Hepatocyte (in vitro differentiated cells): ENCODE results near the gene PABPC3. TPM values are rescaled to one million over a fixed set of nuclear protein-coding genes. Genes with fewer than 3 reads are reported as not detected.

Experiments
- DNase-seq: peaks from one replicate; pipeline ENCODE4 v3.0.0-alpha.2; 2016; ENCODE audit warnings: low spot score
- H2AFZ ChIP-seq: fragments of 200-600 bp; sonication (generic); 2 replicates; pipeline ENCODE4 v1.6.0; 2016; ENCODE audit warnings: antibody characterized with exemption, mild to moderate bottlenecking
- H3K27ac ChIP-seq: fragments of 200-600 bp; sonication (generic); 2 replicates; pipeline ENCODE4 v1.5.1; 2016; ENCODE audit warnings: mild to moderate bottlenecking
- H3K27me3 ChIP-seq: fragments of 200-600 bp; sonication (generic); 2 replicates; pipeline ENCODE4 v1.6.1; 2016
- H3K36me3 ChIP-seq: fragments of 200-600 bp; sonication (generic); replicated peaks from 2 replicates; pipeline ENCODE4 v1.5.1; 2016; ENCODE audit warnings: low read depth; ENCODE audit not compliant: insufficient read depth
- H3K4me1 ChIP-seq: fragments of 200-600 bp; sonication (generic); 2 replicates; pipeline ENCODE4 v1.5.1; 2016; ENCODE audit warnings: mild to moderate bottlenecking, moderate library complexity; ENCODE audit not compliant: insufficient read depth
- H3K4me2 ChIP-seq: fragments of 200-600 bp; sonication (generic); 2 replicates; pipeline ENCODE4 v1.6.0; 2016
- H3K4me3 ChIP-seq: fragments of 200-600 bp; sonication (generic); 2 replicates; pipeline ENCODE4 v1.5.1; 2016; ENCODE audit warnings: mild to moderate bottlenecking
- H3K79me2 ChIP-seq: fragments of 200-600 bp; sonication (generic); 2 replicates; pipeline ENCODE4 v1.6.0; 2017; ENCODE audit warnings: mild to moderate bottlenecking
- H3K9me2 ChIP-seq: fragments of 200-600 bp; sonication (generic); replicated peaks from 2 replicates; pipeline ENCODE4 v1.6.0; 2017; ENCODE audit warnings: mild to moderate bottlenecking; ENCODE audit not compliant: insufficient read depth
- H3K9me3 ChIP-seq: fragments of 200-600 bp; sonication (generic); 2 replicates; pipeline ENCODE4 v1.5.1; 2016; ENCODE audit warnings: low read depth, mild to moderate bottlenecking
- H4K20me1 ChIP-seq: fragments of 200-600 bp; sonication (generic); 2 replicates; pipeline ENCODE4 v1.6.0; 2016; ENCODE audit warnings: mild to moderate bottlenecking; ENCODE audit not compliant: insufficient read depth, poor library complexity, severe bottlenecking
- EZH2 ChIP-seq: fragments of 200-600 bp; sonication (generic); IDR thresholded peaks from 2 replicates; pipeline ENCODE4 v1.6.1; 2016; ENCODE audit warnings: antibody characterized with exemption, mild to moderate bottlenecking, borderline replicate concordance
- EZH2phosphoT487 ChIP-seq: fragments of 200-600 bp; sonication (generic); IDR thresholded peaks from one replicate; pipeline ENCODE4 v1.6.1; 2018; ENCODE audit warnings: antibody characterized with exemption, mild to moderate bottlenecking, low read depth, moderate library complexity; ENCODE audit not compliant: unreplicated experiment, severe bottlenecking
- WGBS: methylation state at CpG from one replicate; pipeline ENCODE4 v1.1.6; 2016; ENCODE audit warnings: low lambda C conversion rate; ENCODE audit errors: missing lambda C conversion rate; 5-methylcytosine and 5-hydroxymethylcytosine counted together
- polyA plus RNA-seq: library from polyadenylated mRNA; unstranded; fragments of >200 nt; fragmentation: Nextera tagmentation; extraction: Ambion mirVana; gene quantifications from 2 replicates; pipeline ENCODE4 v1.2.1, GENCODE V29; 2016
- total RNA-seq: library from RNA; depleted of rRNA; stranded (reverse); fragments of >200 nt; gene quantifications from 2 replicates; pipeline ENCODE4 v1.2.3, GENCODE V29; 2014
- TF ChIP-seq, protein P1 (sequence below): fragments of 200-600 bp; sonication (generic); IDR thresholded peaks from 2 replicates; pipeline ENCODE4 v1.5.1; 2016; ENCODE audit warnings: antibody characterized with exemption, mild to moderate bottlenecking; ENCODE audit not compliant: poor library complexity

The PABPC3 gene
- total and polyA plus RNA-seq, 2 experiments from 2014 or later: 0.03 to 0.11 TPM

DNA sequence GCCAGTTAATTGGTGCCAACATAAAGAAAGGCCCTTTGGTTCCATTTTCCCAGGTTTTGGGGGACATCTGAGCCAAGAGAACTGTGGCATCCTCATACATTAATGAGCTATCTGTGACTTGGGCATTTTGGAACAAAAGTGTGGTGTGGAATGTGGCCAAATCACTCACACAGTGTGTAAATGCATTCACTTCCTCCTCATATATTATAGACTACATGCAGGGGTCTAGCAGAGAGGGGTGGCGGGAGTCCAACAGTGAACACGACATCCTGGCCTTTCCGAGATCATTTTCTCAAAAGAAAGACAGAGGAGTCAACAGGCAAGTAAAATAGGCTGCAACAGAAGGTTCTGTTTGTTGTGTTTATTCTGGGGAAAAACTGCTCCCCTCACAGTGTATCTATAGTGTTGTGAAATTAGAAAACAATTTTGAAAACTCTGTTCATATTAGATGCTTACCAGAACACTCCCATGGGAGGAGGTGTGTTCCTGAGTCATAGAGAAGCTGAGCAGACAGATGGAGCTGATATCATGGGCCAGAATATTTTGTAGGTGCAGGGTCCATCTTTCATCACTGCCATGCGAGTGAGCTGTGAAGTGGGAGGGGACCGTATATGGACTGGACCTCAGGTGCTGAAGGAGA lies 36.9 kb downstream of the PABPC3 start:
- H3K4me2 ChIP-seq: no peak overlapping the region
- H3K27me3 ChIP-seq: peaks cover 21% of the 10 kb centered on the region
- H3K9me3 ChIP-seq: no peaks in the 10 kb centered on the region
- WGBS: 90% methylated on average over 5 of the region's 5 CpGs
- no peak for DNase-seq
- no peak overlapping the region for H2AFZ ChIP-seq
- H3K9me2 ChIP-seq: no peaks in the 10 kb centered on the region
- H3K36me3 ChIP-seq: no peaks in the 10 kb centered on the region
- H3K4me1 ChIP-seq: no peaks in the 10 kb centered on the region
- H4K20me1 ChIP-seq: no peaks in the 10 kb centered on the region
- no peak overlapping the region for H3K4me3 ChIP-seq
- H3K27ac ChIP-seq: no peak overlapping the region
- TF ChIP-seq EZH2 (no peak), EZH2phosphoT487 (no peak)
- TF ChIP-seq, protein P1, sequence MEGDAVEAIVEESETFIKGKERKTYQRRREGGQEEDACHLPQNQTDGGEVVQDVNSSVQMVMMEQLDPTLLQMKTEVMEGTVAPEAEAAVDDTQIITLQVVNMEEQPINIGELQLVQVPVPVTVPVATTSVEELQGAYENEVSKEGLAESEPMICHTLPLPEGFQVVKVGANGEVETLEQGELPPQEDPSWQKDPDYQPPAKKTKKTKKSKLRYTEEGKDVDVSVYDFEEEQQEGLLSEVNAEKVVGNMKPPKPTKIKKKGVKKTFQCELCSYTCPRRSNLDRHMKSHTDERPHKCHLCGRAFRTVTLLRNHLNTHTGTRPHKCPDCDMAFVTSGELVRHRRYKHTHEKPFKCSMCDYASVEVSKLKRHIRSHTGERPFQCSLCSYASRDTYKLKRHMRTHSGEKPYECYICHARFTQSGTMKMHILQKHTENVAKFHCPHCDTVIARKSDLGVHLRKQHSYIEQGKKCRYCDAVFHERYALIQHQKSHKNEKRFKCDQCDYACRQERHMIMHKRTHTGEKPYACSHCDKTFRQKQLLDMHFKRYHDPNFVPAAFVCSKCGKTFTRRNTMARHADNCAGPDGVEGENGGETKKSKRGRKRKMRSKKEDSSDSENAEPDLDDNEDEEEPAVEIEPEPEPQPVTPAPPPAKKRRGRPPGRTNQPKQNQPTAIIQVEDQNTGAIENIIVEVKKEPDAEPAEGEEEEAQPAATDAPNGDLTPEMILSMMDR: no peak
- no peaks in the 10 kb centered on the region for H3K79me2 ChIP-seq

DNA sequence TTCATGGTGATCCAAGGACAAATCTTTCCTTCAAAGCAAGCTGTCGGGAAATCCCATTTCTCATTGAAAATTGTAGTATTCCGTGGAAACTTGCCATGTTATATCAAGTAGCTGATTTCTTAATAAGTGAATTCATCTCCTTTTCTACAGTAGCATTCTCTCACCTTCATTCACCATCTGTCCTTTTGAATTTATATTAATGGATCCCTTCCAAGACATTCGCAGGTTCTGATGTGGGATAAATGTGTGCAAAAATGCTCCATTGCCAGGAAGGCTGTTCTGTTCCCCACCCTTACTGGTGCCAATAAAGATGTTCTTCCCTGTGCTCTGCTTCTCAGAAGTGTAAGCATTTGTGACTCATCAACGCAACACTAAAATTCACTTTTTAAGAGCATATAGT lies 40.0 kb downstream of the PABPC3 start:
- Histone ChIP-seq H2AFZ (no peak overlapping the region), H3K4me3 (no peak overlapping the region), H3K4me2 (no peak overlapping the region), H3K9me3 (no peaks in the 10 kb centered on the region), H3K79me2 (no peaks in the 10 kb centered on the region), H3K27ac (no peak overlapping the region), H4K20me1 (no peaks in the 10 kb centered on the region), H3K36me3 (no peaks in the 10 kb centered on the region), H3K27me3 (peaks cover 23% of the 10 kb centered on the region), H3K4me1 (no peaks in the 10 kb centered on the region), H3K9me2 (no peaks in the 10 kb centered on the region)
- TF ChIP-seq, protein P1: no peak
- no peak for TF ChIP-seq EZH2phosphoT487
- 95% methylated on average over 4 of the region's 4 CpGs for WGBS
- no peak for DNase-seq

- H2AFZ ChIP-seq: no peak overlapping the region
- no peaks in the 10 kb centered on the region for H3K4me1 ChIP-seq
- no peaks in the 10 kb centered on the region for H3K79me2 ChIP-seq
- WGBS: 18% methylated on average over 15 of the region's 15 CpGs
- H3K36me3 ChIP-seq: no peaks in the 10 kb centered on the region
- no peak overlapping the region for H3K4me2 ChIP-seq
- TF ChIP-seq, protein P1: no peak
- TF ChIP-seq EZH2 (no peak), EZH2phosphoT487 (no peak)
- no peak overlapping the region for H3K27ac ChIP-seq
- no peak overlapping the region for H3K4me3 ChIP-seq
- H3K9me2 ChIP-seq: no peaks in the 10 kb centered on the region
- H4K20me1 ChIP-seq: no peaks in the 10 kb centered on the region
- H3K27me3 ChIP-seq: peaks cover 23% of the 10 kb centered on the region
- DNase-seq: no peak
- H3K9me3 ChIP-seq: no peaks in the 10 kb centered on the region
Measured at GRCh38 chr13:25136880-25137787, 41.2 kb downstream of the PABPC3 start.
